H1 (cell line): Measurements from ENCODE around the gene CNGA2. TPM values are rescaled to one million over a fixed set of nuclear protein-coding genes. Genes with fewer than 3 reads are reported as not detected.

Experiments used
- CTCF ChIA-PET: fragments of 300-600 bp; sonication (Branson Sonifier 250); formaldehyde crosslinking; loops from one replicate; lab custom pipeline; 2021; ENCODE audit not compliant: partially characterized antibody; lab: Charles Lee
- POLR2A ChIA-PET: fragments of 300-600 bp; sonication (Branson Sonifier 250); formaldehyde crosslinking; loops from one replicate; lab custom pipeline; 2021; ENCODE audit warnings: inconsistent platforms; ENCODE audit not compliant: partially characterized antibody; lab: Charles Lee
- DNase-seq, 2 experiments: peaks; one replicate each; pipeline versions ENCODE4 v3.0.0 to v3.0.0-alpha.2; 2010 to 2022; ENCODE audit warnings: low spot score in 2 of 2, low read depth in 1 of 2, mixed read lengths in 1 of 2
- FAIRE-seq: peaks from 2 replicates; lab custom pipeline; 2011; peaks lifted over from hg19 to GRCh38; lab: Jason Lieb, UNC
- H2AFZ ChIP-seq: 2 replicates; pipeline ENCODE4 v1.8.1; 2012; ENCODE audit warnings: low read length, inconsistent platforms
- H2AK5ac ChIP-seq: 2 replicates; pipeline ENCODE4 v1.6.1; 2013; ENCODE audit warnings: low read depth, low read length
- H2BK120ac ChIP-seq: replicated peaks from 2 replicates; pipeline ENCODE3; 2013; ENCODE audit warnings: low read depth, low read length, inconsistent platforms
- H2BK12ac ChIP-seq: 2 replicates; pipeline ENCODE4 v1.6.1; 2013; ENCODE audit warnings: low read depth, low read length
- H2BK15ac ChIP-seq: 2 replicates; pipeline ENCODE4 v1.6.1; 2013; ENCODE audit warnings: low read length
- H2BK20ac ChIP-seq: 2 replicates; pipeline ENCODE4 v1.6.1; 2013; ENCODE audit warnings: low read length
- H2BK5ac ChIP-seq: 2 replicates; pipeline ENCODE4 v1.6.1; 2013; ENCODE audit warnings: low read depth, low read length
- H3K14ac ChIP-seq: 2 replicates; pipeline ENCODE4 v1.6.1; 2013; ENCODE audit warnings: inconsistent platforms; ENCODE audit not compliant: insufficient read length
- H3K18ac ChIP-seq: 2 replicates; pipeline ENCODE4 v1.6.1; 2013; ENCODE audit warnings: low read length; ENCODE audit errors: extremely low read depth
- H3K23ac ChIP-seq: 2 replicates; pipeline ENCODE4 v1.6.1; 2013; ENCODE audit warnings: inconsistent platforms; ENCODE audit not compliant: insufficient read length
- H3K23me2 ChIP-seq: 2 replicates; pipeline ENCODE4 v1.6.1; 2013; ENCODE audit warnings: low read depth, low read length
- H3K27ac ChIP-seq: 2 replicates; pipeline ENCODE4 v1.6.1; 2011; ENCODE audit warnings: low read depth, low read length, inconsistent platforms
- H3K27me3 ChIP-seq, 4 experiments: replicated peaks in 1 of 4; 1 replicate in 1 of 4; 2 replicates in 3 of 4; pipeline versions ENCODE4 v1.6.1 to v1.8.1; 2011 to 2013; ENCODE audit warnings: low read length in 3 of 4, mild to moderate bottlenecking in 3 of 4, inconsistent platforms in 2 of 4, mixed read lengths in 2 of 4, moderate library complexity in 1 of 4; ENCODE audit not compliant: control insufficient read depth in 3 of 4, insufficient read depth in 3 of 4; ENCODE audit errors: extremely low read depth in 1 of 4
- H3K36me3 ChIP-seq, 4 experiments: 2 replicates each; pipeline versions ENCODE4 v1.6.1 to v1.8.1; 2011 to 2013; ENCODE audit warnings: mild to moderate bottlenecking in 4 of 4, low read length in 3 of 4, moderate library complexity in 2 of 4, control low read depth in 1 of 4, inconsistent platforms in 1 of 4; ENCODE audit not compliant: insufficient read depth in 4 of 4, control insufficient read depth in 2 of 4
- H3K4ac ChIP-seq: replicated peaks from 2 replicates; pipeline ENCODE3; 2013; ENCODE audit warnings: low read length, low read depth, mixed read lengths, inconsistent platforms; ENCODE audit not compliant: insufficient read length
- H3K4me1 ChIP-seq, 4 experiments: replicated peaks in 1 of 4; 1 replicate in 1 of 4; 2 replicates in 3 of 4; pipeline versions ENCODE4 v1.6.1 to v1.8.1; 2011 to 2013; ENCODE audit warnings: low read length in 3 of 4, inconsistent platforms in 2 of 4, mixed read lengths in 1 of 4; ENCODE audit not compliant: insufficient read depth in 4 of 4, control insufficient read depth in 3 of 4
- H3K4me2 ChIP-seq, 2 experiments: 2 replicates each; pipeline versions ENCODE4 v1.6.1 to v1.8.1; 2011 to 2013; ENCODE audit warnings: low read depth in 2 of 2, low read length in 2 of 2, control low read depth in 1 of 2, inconsistent platforms in 1 of 2, mild to moderate bottlenecking in 1 of 2; ENCODE audit not compliant: insufficient read depth in 1 of 2
- H3K4me3 ChIP-seq, 4 experiments: fragments of 200-600, 300-600 bp in 1 of 4; sonication (generic), shearing (Covaris generic), sonication (Bioruptor Twin) in 1 of 4; 2 replicates each; pipeline versions ENCODE4 v1.5.1 to v1.8.1; 2011 to 2016; ENCODE audit warnings: low read length in 4 of 4, low read depth in 3 of 4, control low read depth in 2 of 4, inconsistent platforms in 2 of 4, mild to moderate bottlenecking in 2 of 4, mixed read lengths in 1 of 4, moderate library complexity in 1 of 4; ENCODE audit not compliant: insufficient read depth in 2 of 4; ENCODE audit errors: extremely low read depth in 1 of 4
- H3K56ac ChIP-seq: replicated peaks from 2 replicates; pipeline ENCODE3; 2013; ENCODE audit warnings: low read depth, mild to moderate bottlenecking, mixed read lengths, low read length, inconsistent platforms; ENCODE audit not compliant: insufficient read length
- H3K79me1 ChIP-seq: 2 replicates; pipeline ENCODE4 v1.6.1; 2013; ENCODE audit warnings: low read depth, low read length, control low read depth
- H3K79me2 ChIP-seq, 2 experiments: 2 replicates each; pipeline versions ENCODE4 v1.6.1 to v1.8.1; 2012 to 2013; ENCODE audit warnings: low read length in 2 of 2, mild to moderate bottlenecking in 2 of 2, inconsistent platforms in 1 of 2; ENCODE audit not compliant: insufficient read depth in 2 of 2, control insufficient read depth in 1 of 2
- H3K9ac ChIP-seq, 4 experiments: replicated peaks in 1 of 4; 1 replicate in 1 of 4; 2 replicates in 3 of 4; pipeline versions ENCODE4 v1.6.1 to v1.8.1; 2011 to 2013; ENCODE audit warnings: low read depth in 3 of 4, low read length in 3 of 4, control low read depth in 2 of 4, mild to moderate bottlenecking in 2 of 4, moderate library complexity in 2 of 4, inconsistent platforms in 1 of 4; ENCODE audit errors: extremely low read depth in 1 of 4
- H3K9me3 ChIP-seq, 2 experiments: 2 replicates each; pipeline versions ENCODE4 v1.6.1 to v1.8.1; 2012 to 2013; ENCODE audit warnings: mild to moderate bottlenecking in 2 of 2, moderate library complexity in 2 of 2, control low read depth in 1 of 2, inconsistent platforms in 1 of 2, low read depth in 1 of 2, low read length in 1 of 2, mixed read lengths in 1 of 2; ENCODE audit not compliant: insufficient read depth in 2 of 2
- H4K20me1 ChIP-seq, 2 experiments: replicated peaks in 1 of 2; 2 replicates each; pipeline versions ENCODE3 to v1.8.1; 2011 to 2013; ENCODE audit warnings: inconsistent platforms in 2 of 2, low read length in 2 of 2, mild to moderate bottlenecking in 1 of 2; ENCODE audit not compliant: insufficient read depth in 2 of 2, control insufficient read depth in 1 of 2
- H4K5ac ChIP-seq: 2 replicates; pipeline ENCODE4 v1.6.1; 2013; ENCODE audit warnings: low read length, low read depth, mixed read lengths, inconsistent platforms; ENCODE audit not compliant: insufficient read length
- H4K8ac ChIP-seq: 2 replicates; pipeline ENCODE4 v1.8.0; 2013; ENCODE audit warnings: mild to moderate bottlenecking, moderate library complexity, low read length, inconsistent platforms; ENCODE audit not compliant: insufficient read depth; ENCODE audit errors: extremely low read depth
- H4K91ac ChIP-seq: replicated peaks from 2 replicates; pipeline ENCODE3; 2013; ENCODE audit warnings: low read length, mixed read lengths, inconsistent platforms; ENCODE audit not compliant: insufficient read length
- ASH2L ChIP-seq: fragments of 200-600, 300-600 bp; sonication (generic); IDR thresholded peaks from one replicate; pipeline ENCODE4 v1.7.1; 2017; ENCODE audit warnings: low read length
- BACH1 ChIP-seq: IDR thresholded peaks from 2 replicates; pipeline ENCODE4 v1.6.1; 2012; ENCODE audit warnings: low read length, improper control_type of control experiment
- BRCA1 ChIP-seq: IDR thresholded peaks from 2 replicates; pipeline ENCODE4 v1.6.1; 2012; ENCODE audit warnings: low read depth, low read length, improper control_type of control experiment
- CBX8 ChIP-seq: fragments of 300-800, 300-1000 bp; sonication (generic); IDR thresholded peaks from 2 replicates; pipeline ENCODE4 v1.7.1; 2016; ENCODE audit warnings: low read depth, low read length, borderline replicate concordance
- CEBPB ChIP-seq: IDR thresholded peaks from 2 replicates; pipeline ENCODE4 v1.6.1; 2012; ENCODE audit warnings: low read depth, low read length
- EP300 ChIP-seq, 2 experiments: IDR thresholded peaks; 1 replicate in 1 of 2; 2 replicates in 1 of 2; pipeline ENCODE4 v1.6.1; 2011 to 2012; ENCODE audit warnings: low read depth in 2 of 2, low read length in 2 of 2, mild to moderate bottlenecking in 2 of 2, borderline replicate concordance in 1 of 2, inconsistent platforms in 1 of 2, moderate library complexity in 1 of 2
- JUN ChIP-seq: IDR thresholded peaks from 2 replicates; pipeline ENCODE4 v1.6.1; 2011; ENCODE audit warnings: low read depth, mild to moderate bottlenecking, improper control_type of control experiment, low read length
- KDM4A ChIP-seq: IDR thresholded peaks from one replicate; pipeline ENCODE4 v1.7.1; 2012; ENCODE audit warnings: low read depth, mild to moderate bottlenecking, moderate library complexity, low read length, inconsistent platforms; ENCODE audit not compliant: severe bottlenecking
- NANOG ChIP-seq: IDR thresholded peaks from 2 replicates; pipeline ENCODE4 v1.6.1; 2011; ENCODE audit warnings: low read length, low read depth, mild to moderate bottlenecking, inconsistent platforms; ENCODE audit not compliant: insufficient read depth, poor library complexity, severe bottlenecking
- PHF8 ChIP-seq: fragments of 200-600 bp; sonication (generic); conservative IDR thresholded peaks from 2 replicates; pipeline ENCODE4 v1.7.1; 2012; ENCODE audit warnings: low read depth, mild to moderate bottlenecking, inconsistent platforms, low read length, moderate library complexity
- RBBP5 ChIP-seq: IDR thresholded peaks from 2 replicates; pipeline ENCODE4 v1.7.1; 2012; ENCODE audit warnings: low read depth, mild to moderate bottlenecking, inconsistent platforms, low read length, moderate library complexity, borderline replicate concordance
- SIN3A ChIP-seq, 2 experiments: IDR thresholded peaks in 1 of 2; conservative IDR thresholded peaks in 1 of 2; 2 replicates each; pipeline ENCODE4 v1.6.1; 2011 to 2012; ENCODE audit warnings: low read length in 2 of 2, improper control_type of control experiment in 1 of 2, low read depth in 1 of 2, mild to moderate bottlenecking in 1 of 2
- SP4 ChIP-seq: IDR thresholded peaks from 2 replicates; pipeline ENCODE4 v1.6.1; 2012; ENCODE audit warnings: low read length, inconsistent platforms
- TBP ChIP-seq: IDR thresholded peaks from 2 replicates; pipeline ENCODE4 v1.6.1; 2011; ENCODE audit warnings: low read depth, low read length, improper control_type of control experiment
- WGBS, 2 experiments: shearing (Covaris generic) in 1 of 2; methylation state at CpG; one replicate each; pipeline versions ENCODE4 v1.1.6 to v1.1.7; 2013 to 2015; ENCODE audit warnings: low lambda C conversion rate in 2 of 2, mixed read lengths in 2 of 2, inconsistent platforms in 1 of 2, low coverage in 1 of 2, missing lambda C conversion rate in 1 of 2; ENCODE audit not compliant: insufficient replicate concordance in 2 of 2, insufficient coverage in 1 of 2, insufficient read length in 1 of 2; ENCODE audit errors: extremely low coverage in 1 of 2, missing lambda C conversion rate in 1 of 2; 5-methylcytosine and 5-hydroxymethylcytosine counted together
- polyA plus RNA-seq, 7 experiments: library from polyadenylated mRNA; depleted of rRNA in 3 of 7; stranded (reverse) in 5 of 7; unstranded in 2 of 7; fragments of >200 nt in 5 of 7; fragments of 200-250 nt in 2 of 7; gene quantifications; 1 replicate in 5 of 7; 2 replicates in 1 of 7; 4 replicates in 1 of 7; pipeline versions ENCODE4 v1.2.1 to v1.2.3, GENCODE V29; 2011 to 2013; ENCODE audit warnings: missing spikeins in 2 of 7, mixed read lengths in 2 of 7
- total RNA-seq: library from RNA; stranded (reverse); fragmentation: NEBNext Ultra II Directional; extraction: Animal tissue kit (Norgen Biotek cat#: 25700); gene quantifications from 2 replicates; pipeline ENCODE4 v1.2.1, GENCODE V29; 2021

Gene CNGA2
- total and polyA plus RNA-seq, 2 of the 8 experiments (the other 6 are each of a cell fraction or from before 2014, with no cell fraction given): not detected

GRCh38 chrX:151702741-151703340 is 31.7 kb upstream of the CNGA2 start:
- H3K79me1 ChIP-seq: no peaks in the 10 kb centered on the region
- no peak overlapping the region for H4K8ac ChIP-seq
- TF ChIP-seq RBBP5: no peak
- TF ChIP-seq BACH1: no peak
- no peak for TF ChIP-seq JUN
- no peak for TF ChIP-seq CEBPB
- no peak for TF ChIP-seq KDM4A
- no peak for TF ChIP-seq NANOG
- TF ChIP-seq PHF8: no peak
- TF ChIP-seq EP300 (IDR thresholded peaks at IDR 0.05; ENCODE audit: borderline replicate concordance in 1 of 2, low read depth in 2 of 2, low read length in 2 of 2): no peak
- no peak for TF ChIP-seq CBX8
- no peak for TF ChIP-seq SIN3A (conservative IDR thresholded peaks at IDR 0.05 in 1 of 2, IDR thresholded peaks at IDR 0.05 in 1 of 2; ENCODE audit: low read depth in 1 of 2, low read length in 2 of 2)
- no peak for TF ChIP-seq ASH2L
- TF ChIP-seq TBP: no peak
- TF ChIP-seq SP4: no peak
- TF ChIP-seq BRCA1: no peak
- TF ChIP-seq, all 59 proteins: peak for 0
- H3K36me3 ChIP-seq: no peaks in the 10 kb centered on the region
- H3K79me2 ChIP-seq: no peaks in the 10 kb centered on the region
- H2AFZ ChIP-seq: no peak overlapping the region
- H2BK15ac ChIP-seq: no peak overlapping the region
- no peak overlapping the region for H3K14ac ChIP-seq
- H3K27ac ChIP-seq: no peak overlapping the region
- FAIRE-seq (no peak), DNase-seq (no peak)
- no peaks in the 10 kb centered on the region for H3K9me3 ChIP-seq
- no peak overlapping the region for H3K56ac ChIP-seq
- no peaks in the 10 kb centered on the region for H3K4me1 ChIP-seq
- H2BK20ac ChIP-seq: no peak overlapping the region
- no peak overlapping the region for H2BK120ac ChIP-seq
- no peaks in the 10 kb centered on the region for H3K23me2 ChIP-seq
- no peak overlapping the region for H3K4ac ChIP-seq
- H4K20me1 ChIP-seq: no peaks in the 10 kb centered on the region
- H3K27me3 ChIP-seq: no peaks in the 10 kb centered on the region
- H2BK12ac ChIP-seq: no peak overlapping the region
- no peak overlapping the region for H3K18ac ChIP-seq
- ChIA-PET CTCF (interaction anchor here (1.5 kb wide), 1 partner anchor 11 kb away, joined by 3 read pairs; no protein-coding TSS in a partner anchor), POLR2A (no interaction called here)
- no peak overlapping the region for H2AK5ac ChIP-seq
- H3K23ac ChIP-seq: no peak overlapping the region
- H3K4me2 ChIP-seq: no peak overlapping the region
- no peak overlapping the region for H4K5ac ChIP-seq
- no peak overlapping the region for H3K9ac ChIP-seq
- no peak overlapping the region for H4K91ac ChIP-seq
- 86% methylated on average over 6 of the region's 7 CpGs; no CpG with 5 or more reads in 1 of the 2 experiments for WGBS, 2 experiments
- H2BK5ac ChIP-seq: no peak overlapping the region
- H3K4me3 ChIP-seq: no peak overlapping the region
